Calu3 (cell line): ENCODE data around the gene SRRM2. TPM values are rescaled to one million over a fixed set of nuclear protein-coding genes. Genes with fewer than 3 reads are reported as not detected.

Experiments used
- BruUV-seq: library from RNA; stranded (reverse); fragments of 400-500 nt; replicated peaks from 2 replicates; lab custom pipeline; 2021; lab: Mats Ljungman, UMichigan
- CTCF ChIA-PET: fragments of 300-600 bp; sonication (Branson Sonifier 250); formaldehyde crosslinking; loops from one replicate; lab custom pipeline; 2022; ENCODE audit warnings: antibody characterized with exemption; lab: Charles Lee
- DNase-seq: peaks from one replicate; pipeline ENCODE4 v3.0.0; 2022
- H3K27ac Mint-ChIP-seq: one replicate; pipeline ENCODE4 v1.8.0; 2022; ENCODE audit warnings: mixed read lengths; ENCODE audit not compliant: unreplicated experiment
- H3K27me3 Mint-ChIP-seq: one replicate; pipeline ENCODE4 v1.8.0; 2022; ENCODE audit warnings: mixed read lengths; ENCODE audit not compliant: unreplicated experiment
- H3K36me3 Mint-ChIP-seq: one replicate; pipeline ENCODE4 v1.8.0; 2022; ENCODE audit warnings: mild to moderate bottlenecking, moderate library complexity, mixed read lengths; ENCODE audit not compliant: insufficient read depth, unreplicated experiment
- H3K4me1 Mint-ChIP-seq: one replicate; pipeline ENCODE4 v1.8.0; 2022; ENCODE audit warnings: mild to moderate bottlenecking, low read depth, mixed read lengths; ENCODE audit not compliant: unreplicated experiment
- H3K4me3 Mint-ChIP-seq: one replicate; pipeline ENCODE4 v1.8.0; 2022; ENCODE audit warnings: mild to moderate bottlenecking, low read depth, moderate library complexity, mixed read lengths; ENCODE audit not compliant: unreplicated experiment
- H3K9me3 Mint-ChIP-seq: one replicate; pipeline ENCODE4 v1.8.0; 2022; ENCODE audit warnings: low read depth, mixed read lengths; ENCODE audit not compliant: unreplicated experiment
- intact Hi-C: fragments of 100-400 bp; cut with micrococcal nuclease; formaldehyde crosslinking; loops from one replicate; pipeline ENCODE4 v1.10.0; 2022; ENCODE audit not compliant: unreplicated experiment
- total RNA-seq: library from RNA; stranded (reverse); gene quantifications from 2 replicates; pipeline ENCODE4 v1.2.3, GENCODE V29; 2022
- TF ChIP-seq, protein P1 (sequence below): fragments of 200-600 bp; IDR thresholded peaks from one replicate; pipeline ENCODE4 v1.8.0; 2022; ENCODE audit warnings: antibody characterized with exemption; ENCODE audit not compliant: unreplicated experiment

SRRM2 gene
- total RNA-seq, 1 experiment from 2014 or later = 905 TPM

DNA sequence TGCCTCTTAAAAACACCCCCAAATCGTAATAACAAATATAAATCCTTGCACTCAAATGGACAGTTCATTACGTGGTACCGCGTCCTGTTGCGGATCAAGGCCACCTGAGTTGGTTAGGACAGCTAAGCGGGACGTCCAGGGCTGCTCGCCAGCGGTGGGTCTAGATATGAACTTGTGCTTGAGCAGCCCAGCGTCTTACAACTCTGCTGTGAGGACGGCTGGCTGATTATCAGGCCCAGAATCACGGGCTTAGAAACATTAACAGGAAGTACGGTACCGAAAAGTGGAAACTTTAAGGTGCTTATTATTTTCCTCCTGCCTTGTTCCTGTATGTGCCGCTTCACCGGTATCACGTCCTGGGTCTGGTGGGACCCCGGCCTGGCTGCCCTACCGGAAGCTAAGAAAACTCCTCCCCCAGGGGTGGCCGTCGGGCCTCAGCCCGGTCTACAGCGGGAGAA, 832 bp upstream of the SRRM2 start:
- intact Hi-C loops = no loop called here
- Mint-ChIP-seq H3K36me3 (peaks cover 62% of the 10 kb centered on the region), H3K4me1 (peaks cover 26% of the 10 kb centered on the region), H3K27ac (peak overlapping the region; percentile 88), H3K4me3 (peak overlapping the region; percentile 90), H3K9me3 (peaks cover 3% of the 10 kb centered on the region), H3K27me3 (no peaks in the 10 kb centered on the region)
- DNase-seq = no peak
- BruUV-seq = TSS peak; percentile 70
- TF ChIP-seq, protein P1, sequence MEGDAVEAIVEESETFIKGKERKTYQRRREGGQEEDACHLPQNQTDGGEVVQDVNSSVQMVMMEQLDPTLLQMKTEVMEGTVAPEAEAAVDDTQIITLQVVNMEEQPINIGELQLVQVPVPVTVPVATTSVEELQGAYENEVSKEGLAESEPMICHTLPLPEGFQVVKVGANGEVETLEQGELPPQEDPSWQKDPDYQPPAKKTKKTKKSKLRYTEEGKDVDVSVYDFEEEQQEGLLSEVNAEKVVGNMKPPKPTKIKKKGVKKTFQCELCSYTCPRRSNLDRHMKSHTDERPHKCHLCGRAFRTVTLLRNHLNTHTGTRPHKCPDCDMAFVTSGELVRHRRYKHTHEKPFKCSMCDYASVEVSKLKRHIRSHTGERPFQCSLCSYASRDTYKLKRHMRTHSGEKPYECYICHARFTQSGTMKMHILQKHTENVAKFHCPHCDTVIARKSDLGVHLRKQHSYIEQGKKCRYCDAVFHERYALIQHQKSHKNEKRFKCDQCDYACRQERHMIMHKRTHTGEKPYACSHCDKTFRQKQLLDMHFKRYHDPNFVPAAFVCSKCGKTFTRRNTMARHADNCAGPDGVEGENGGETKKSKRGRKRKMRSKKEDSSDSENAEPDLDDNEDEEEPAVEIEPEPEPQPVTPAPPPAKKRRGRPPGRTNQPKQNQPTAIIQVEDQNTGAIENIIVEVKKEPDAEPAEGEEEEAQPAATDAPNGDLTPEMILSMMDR = no peak
- CTCF ChIA-PET = no interaction called here

DNA sequence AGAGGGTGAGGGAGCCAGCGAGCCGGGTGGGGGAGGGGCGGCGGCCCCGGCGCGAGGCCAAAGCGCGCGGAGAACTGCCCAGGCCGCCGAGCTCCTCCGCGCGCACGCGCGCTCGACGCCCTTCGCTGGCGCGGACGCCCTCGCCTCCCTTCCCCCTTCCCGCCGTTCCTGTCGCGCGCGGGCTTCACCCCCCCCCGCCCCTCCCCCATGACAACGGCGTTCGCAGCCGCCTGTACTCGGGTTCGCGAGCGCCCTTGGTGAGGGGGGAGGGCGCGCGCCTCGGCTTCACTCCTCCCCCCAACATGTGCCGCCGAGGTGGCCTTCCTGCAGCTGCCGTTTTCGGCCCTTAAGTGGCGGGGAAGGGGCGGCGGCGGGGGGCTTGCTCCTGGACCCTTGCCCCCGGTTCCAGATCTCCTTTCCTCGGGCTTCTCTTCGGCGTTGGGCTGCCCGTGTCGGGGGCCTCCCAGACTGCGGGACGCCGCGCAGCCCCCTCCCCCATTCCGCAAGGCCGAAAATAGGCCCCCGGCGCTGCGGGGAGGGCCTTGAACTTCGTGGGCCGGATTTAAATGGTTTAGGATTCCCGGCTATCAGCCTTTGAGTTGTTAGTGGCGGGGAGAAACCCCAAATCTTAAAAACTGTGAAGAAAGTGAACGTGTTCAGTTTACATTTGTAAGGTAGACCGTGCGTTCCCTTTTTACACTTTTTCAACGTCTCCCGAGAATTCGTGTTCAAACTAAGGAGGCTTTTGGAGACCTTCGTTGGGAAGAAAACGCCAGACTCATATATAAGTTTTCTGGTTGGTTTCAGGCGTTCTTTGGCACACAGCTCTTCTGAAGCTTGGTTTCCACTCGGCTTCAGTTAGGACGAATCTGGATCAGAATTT, 653 bp downstream of the SRRM2 start:
- peaks cover 3% of the 10 kb centered on the region for H3K9me3 Mint-ChIP-seq
- no TSS peak for BruUV-seq
- H3K4me1 Mint-ChIP-seq = peaks cover 39% of the 10 kb centered on the region
- TF ChIP-seq, protein P1 = no peak
- H3K27me3 Mint-ChIP-seq = no peaks in the 10 kb centered on the region
- H3K4me3 Mint-ChIP-seq = peak overlapping the region; percentile 90
- DNase-seq = peak; percentile 93
- intact Hi-C loops = no loop called here
- H3K27ac Mint-ChIP-seq = peak overlapping the region; percentile 96
- H3K36me3 Mint-ChIP-seq = peaks cover 74% of the 10 kb centered on the region
- CTCF ChIA-PET = interaction anchor here (0.6 to 0.9 kb wide), 8 partner anchors 23 to 882 kb away, joined by 3 to 5 read pairs (median 4); partner anchors contain the start of gene PRSS22

DNA sequence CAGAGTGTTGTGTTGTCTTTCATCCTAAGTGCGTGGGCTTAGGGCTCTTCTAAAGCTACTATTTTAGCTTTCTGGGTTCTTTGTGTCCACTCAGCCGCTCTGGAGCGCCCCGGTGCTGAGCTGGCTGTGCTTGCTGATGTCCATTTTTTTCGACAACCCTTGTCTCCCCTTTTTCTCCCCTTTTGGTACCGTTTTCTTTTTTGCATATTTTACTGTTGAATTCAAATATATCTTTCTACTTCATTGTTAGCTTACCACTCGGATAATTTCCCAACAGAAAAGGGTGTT, 1.2 kb downstream of the SRRM2 start:
- H3K36me3 Mint-ChIP-seq = peaks cover 78% of the 10 kb centered on the region
- H3K4me3 Mint-ChIP-seq = peak overlapping the region; percentile 90
- peak overlapping the region; percentile 96 for H3K27ac Mint-ChIP-seq
- TF ChIP-seq, protein P1 = no peak
- no peak for DNase-seq
- intact Hi-C loops = no loop called here
- no peaks in the 10 kb centered on the region for H3K27me3 Mint-ChIP-seq
- peaks cover 43% of the 10 kb centered on the region for H3K4me1 Mint-ChIP-seq
- peaks cover 3% of the 10 kb centered on the region for H3K9me3 Mint-ChIP-seq
- BruUV-seq = no TSS peak
- CTCF ChIA-PET = interaction anchor here (0.9 kb wide), 1 partner anchor 22 kb away, joined by 3 read pairs; no protein-coding TSS in a partner anchor

DNA sequence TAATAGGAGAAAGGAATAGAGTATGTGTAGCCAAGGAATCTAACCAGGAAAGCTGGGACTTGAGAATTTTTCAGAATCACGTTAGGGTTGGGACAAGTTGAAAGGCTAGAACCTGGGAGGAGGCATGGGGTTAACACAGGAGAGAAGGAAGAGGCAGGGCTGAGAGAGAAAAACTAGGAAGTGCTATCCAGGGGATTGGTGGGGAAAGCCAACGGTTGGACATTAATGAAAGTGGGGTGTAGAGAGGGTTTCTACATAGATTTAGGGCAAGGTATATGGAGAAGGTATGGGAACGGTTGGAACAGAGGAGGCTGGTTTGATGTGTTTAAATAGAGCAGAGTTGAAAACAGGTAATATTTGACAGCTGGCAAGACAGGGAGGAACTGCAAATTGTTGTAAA, 2.7 kb downstream of the SRRM2 start:
- H3K36me3 Mint-ChIP-seq = peaks cover 93% of the 10 kb centered on the region
- H3K4me3 Mint-ChIP-seq = peak overlapping the region; percentile 90
- intact Hi-C loops = no loop called here
- no peaks in the 10 kb centered on the region for H3K27me3 Mint-ChIP-seq
- CTCF ChIA-PET = interaction anchor here (0.6 kb wide), 1 partner anchor 102 kb away, joined by 6 read pairs; no protein-coding TSS in a partner anchor
- TF ChIP-seq, protein P1 = no peak
- peak overlapping the region; percentile 96 for H3K27ac Mint-ChIP-seq
- peaks cover 3% of the 10 kb centered on the region for H3K9me3 Mint-ChIP-seq
- peaks cover 53% of the 10 kb centered on the region for H3K4me1 Mint-ChIP-seq
- no peak for DNase-seq
- no TSS peak for BruUV-seq
